Uterus (tissue), 2 donors: ENCODE data around the gene NFE2L2.

Experiments used
- POLR2A ChIP-seq, 2 donors: fragments of 450-650 bp; IDR thresholded peaks; one replicate each; pipeline ENCODE4 v1.6.1; 2016; ENCODE audit warnings: antibody characterized with exemption in 2 of 2, mild to moderate bottlenecking in 1 of 2, moderate library complexity in 1 of 2
- TF ChIP-seq, protein P1 (sequence below), 4 experiments: fragments of 200-600 bp in 2 of 4; fragments of 450-650 bp in 2 of 4; sonication (generic) in 2 of 4; IDR thresholded peaks; one replicate each; pipeline ENCODE4 v1.5.1; 2016 to 2019; ENCODE audit warnings: antibody characterized with exemption in 4 of 4, mild to moderate bottlenecking in 2 of 4, moderate library complexity in 1 of 4

DNA sequence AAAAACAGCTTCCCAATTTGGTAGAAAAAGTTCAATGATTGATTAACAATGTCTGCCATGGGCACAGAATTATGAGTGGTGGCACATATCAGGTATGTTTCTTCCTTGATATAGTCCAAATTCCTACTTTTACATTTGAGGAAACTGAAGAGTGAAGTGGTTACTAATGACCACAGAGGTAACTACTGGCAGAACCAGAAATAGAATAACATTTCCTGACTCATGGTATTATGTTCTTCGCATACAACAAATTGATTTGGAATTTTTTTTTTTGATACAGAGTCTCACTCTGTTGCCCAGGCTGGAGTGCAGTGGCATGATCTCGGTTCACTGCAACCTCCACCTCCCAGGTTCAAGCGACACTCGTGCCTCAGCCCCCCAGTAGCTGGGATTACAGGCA, 6.0 kb upstream of the NFE2L2 start:
- TF ChIP-seq, protein P1, sequence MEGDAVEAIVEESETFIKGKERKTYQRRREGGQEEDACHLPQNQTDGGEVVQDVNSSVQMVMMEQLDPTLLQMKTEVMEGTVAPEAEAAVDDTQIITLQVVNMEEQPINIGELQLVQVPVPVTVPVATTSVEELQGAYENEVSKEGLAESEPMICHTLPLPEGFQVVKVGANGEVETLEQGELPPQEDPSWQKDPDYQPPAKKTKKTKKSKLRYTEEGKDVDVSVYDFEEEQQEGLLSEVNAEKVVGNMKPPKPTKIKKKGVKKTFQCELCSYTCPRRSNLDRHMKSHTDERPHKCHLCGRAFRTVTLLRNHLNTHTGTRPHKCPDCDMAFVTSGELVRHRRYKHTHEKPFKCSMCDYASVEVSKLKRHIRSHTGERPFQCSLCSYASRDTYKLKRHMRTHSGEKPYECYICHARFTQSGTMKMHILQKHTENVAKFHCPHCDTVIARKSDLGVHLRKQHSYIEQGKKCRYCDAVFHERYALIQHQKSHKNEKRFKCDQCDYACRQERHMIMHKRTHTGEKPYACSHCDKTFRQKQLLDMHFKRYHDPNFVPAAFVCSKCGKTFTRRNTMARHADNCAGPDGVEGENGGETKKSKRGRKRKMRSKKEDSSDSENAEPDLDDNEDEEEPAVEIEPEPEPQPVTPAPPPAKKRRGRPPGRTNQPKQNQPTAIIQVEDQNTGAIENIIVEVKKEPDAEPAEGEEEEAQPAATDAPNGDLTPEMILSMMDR (IDR thresholded peaks at IDR 0.05): no peak
- no peak for TF ChIP-seq POLR2A (IDR thresholded peaks at IDR 0.05)
